ENCODE results near the gene PRF1.

The PRF1 gene

DNA sequence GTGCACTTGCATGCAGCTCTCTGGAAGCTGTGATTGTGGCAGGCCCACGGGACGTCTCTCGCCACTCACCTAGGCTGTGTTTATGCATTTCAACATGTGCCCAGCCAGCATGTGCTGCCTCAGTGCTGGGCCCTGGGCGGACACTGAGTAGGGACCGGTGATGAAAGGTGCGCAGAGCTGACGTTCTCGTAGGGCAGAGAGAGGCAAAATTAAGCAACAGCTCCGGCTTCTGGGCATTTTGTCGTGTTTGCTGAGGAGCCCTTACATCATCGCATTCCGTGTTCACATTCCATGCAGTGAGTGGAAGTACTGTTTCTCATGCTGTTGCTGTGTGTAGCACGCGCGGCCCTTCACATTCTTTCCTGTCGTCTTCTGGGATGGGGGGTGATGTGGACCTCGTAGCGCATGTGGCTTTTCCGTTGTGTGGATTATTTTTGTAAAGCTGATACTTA lies 50.5 kb downstream of the PRF1 start:
- H3K27me3 ChIP-seq (ENCODE audit: insufficient read depth, low read length): no peaks in the 10 kb centered on the region
- H3K4me1 ChIP-seq (ENCODE audit: insufficient read depth, low read length): no peaks in the 10 kb centered on the region
- H3K36me3 ChIP-seq (ENCODE audit: insufficient read depth, low read length): peaks cover 30% of the 10 kb centered on the region
- no peak overlapping the region for H3K4me3 ChIP-seq (ENCODE audit: low read length)
- 97% methylated on average over 19 of the region's 19 CpGs for WGBS
- no peak overlapping the region for H3K27ac ChIP-seq (ENCODE audit: low read depth, low read length)
- no peaks in the 10 kb centered on the region for H3K9me3 ChIP-seq (ENCODE audit: insufficient read depth, low read depth, low read length)
- H3K9ac ChIP-seq (ENCODE audit: low read depth, low read length): no peak overlapping the region

DNA sequence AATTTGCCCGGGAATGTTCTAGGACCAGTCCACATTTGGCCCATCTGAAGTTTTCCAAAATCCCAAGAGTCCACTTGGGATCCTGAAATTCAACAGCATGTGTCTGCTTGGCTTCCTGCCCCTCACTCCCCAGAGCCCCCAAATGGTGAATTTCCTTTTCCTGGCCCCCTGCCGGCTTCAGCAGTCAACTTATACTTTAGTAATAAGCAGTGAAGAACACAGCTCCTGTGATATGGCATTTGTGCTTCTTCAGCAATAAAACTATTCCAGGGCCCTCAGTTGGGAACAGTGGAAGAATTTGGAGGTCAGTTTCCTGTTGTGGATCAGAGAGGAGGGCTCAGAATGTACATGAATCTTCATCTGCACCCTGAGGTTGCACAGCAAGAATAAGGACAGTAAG lies 51.1 kb downstream of the PRF1 start:
- Histone ChIP-seq H3K4me3 (ENCODE audit: low read length) (no peak overlapping the region), H3K27ac (ENCODE audit: low read depth, low read length) (no peak overlapping the region), H3K27me3 (ENCODE audit: insufficient read depth, low read length) (no peaks in the 10 kb centered on the region), H3K36me3 (ENCODE audit: insufficient read depth, low read length) (peaks cover 30% of the 10 kb centered on the region), H3K4me1 (ENCODE audit: insufficient read depth, low read length) (no peaks in the 10 kb centered on the region), H3K9me3 (ENCODE audit: insufficient read depth, low read depth, low read length) (no peaks in the 10 kb centered on the region), H3K9ac (ENCODE audit: low read depth, low read length) (no peak overlapping the region)
- WGBS: 98% methylated on average over 2 of the region's 2 CpGs

DNA sequence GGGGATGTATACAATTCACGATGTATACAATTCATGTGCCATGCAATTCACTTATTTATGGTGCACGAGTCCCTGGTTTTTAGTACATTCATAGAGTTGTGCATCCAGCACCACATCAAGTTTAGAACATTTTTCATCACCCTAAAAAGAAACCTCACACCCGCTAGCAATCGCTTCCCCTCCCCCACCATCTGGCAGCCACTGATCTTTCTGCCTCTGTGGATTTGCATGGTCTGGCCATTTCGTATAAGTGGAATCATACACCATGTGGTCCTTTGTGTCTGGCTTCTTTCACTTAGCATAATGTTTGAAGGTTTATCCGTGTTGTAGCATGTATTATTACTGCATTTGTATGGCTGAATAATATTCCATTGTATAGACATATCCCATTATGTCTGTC lies 52.1 kb downstream of the PRF1 start:
- Histone ChIP-seq H3K36me3 (ENCODE audit: insufficient read depth, low read length) (peaks cover 30% of the 10 kb centered on the region), H3K4me3 (ENCODE audit: low read length) (no peak overlapping the region), H3K27ac (ENCODE audit: low read depth, low read length) (no peak overlapping the region), H3K9me3 (ENCODE audit: insufficient read depth, low read depth, low read length) (no peaks in the 10 kb centered on the region), H3K4me1 (ENCODE audit: insufficient read depth, low read length) (no peaks in the 10 kb centered on the region), H3K27me3 (ENCODE audit: insufficient read depth, low read length) (no peaks in the 10 kb centered on the region), H3K9ac (ENCODE audit: low read depth, low read length) (no peak overlapping the region)
- WGBS: 93% methylated on average over 6 of the region's 6 CpGs

DNA sequence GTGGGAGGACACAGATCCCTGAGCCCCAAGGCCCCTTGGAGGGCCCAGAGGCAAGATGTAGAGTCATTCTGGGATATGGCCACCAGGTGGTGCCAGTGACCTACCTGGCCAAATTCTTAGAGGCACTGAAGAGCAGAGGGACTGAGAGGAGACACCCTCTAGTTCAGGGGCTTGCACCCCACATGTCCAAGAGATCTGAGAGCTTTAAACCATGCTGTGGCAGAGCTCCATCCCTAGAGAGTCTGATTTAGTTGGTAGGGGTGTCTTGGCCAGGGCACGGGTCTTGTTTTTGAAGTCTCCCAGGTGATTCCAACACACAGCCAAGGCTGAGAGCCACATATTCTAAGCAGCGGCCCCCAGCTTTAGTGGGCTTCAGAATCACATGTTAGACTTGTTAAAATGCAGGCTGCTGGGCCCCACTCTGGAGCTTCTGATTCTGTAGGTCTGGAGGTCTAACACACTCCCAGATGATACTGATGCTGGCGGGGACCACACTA lies 52.5 kb downstream of the PRF1 start:
- no peak overlapping the region for H3K27ac ChIP-seq (ENCODE audit: low read depth, low read length)
- H3K9ac ChIP-seq (ENCODE audit: low read depth, low read length): no peak overlapping the region
- no peaks in the 10 kb centered on the region for H3K27me3 ChIP-seq (ENCODE audit: insufficient read depth, low read length)
- no peak overlapping the region for H3K4me3 ChIP-seq (ENCODE audit: low read length)
- H3K9me3 ChIP-seq (ENCODE audit: insufficient read depth, low read depth, low read length): no peaks in the 10 kb centered on the region
- H3K36me3 ChIP-seq (ENCODE audit: insufficient read depth, low read length): peaks cover 30% of the 10 kb centered on the region
- WGBS: 93% methylated on average over 3 of the region's 3 CpGs
- no peaks in the 10 kb centered on the region for H3K4me1 ChIP-seq (ENCODE audit: insufficient read depth, low read length)

DNA sequence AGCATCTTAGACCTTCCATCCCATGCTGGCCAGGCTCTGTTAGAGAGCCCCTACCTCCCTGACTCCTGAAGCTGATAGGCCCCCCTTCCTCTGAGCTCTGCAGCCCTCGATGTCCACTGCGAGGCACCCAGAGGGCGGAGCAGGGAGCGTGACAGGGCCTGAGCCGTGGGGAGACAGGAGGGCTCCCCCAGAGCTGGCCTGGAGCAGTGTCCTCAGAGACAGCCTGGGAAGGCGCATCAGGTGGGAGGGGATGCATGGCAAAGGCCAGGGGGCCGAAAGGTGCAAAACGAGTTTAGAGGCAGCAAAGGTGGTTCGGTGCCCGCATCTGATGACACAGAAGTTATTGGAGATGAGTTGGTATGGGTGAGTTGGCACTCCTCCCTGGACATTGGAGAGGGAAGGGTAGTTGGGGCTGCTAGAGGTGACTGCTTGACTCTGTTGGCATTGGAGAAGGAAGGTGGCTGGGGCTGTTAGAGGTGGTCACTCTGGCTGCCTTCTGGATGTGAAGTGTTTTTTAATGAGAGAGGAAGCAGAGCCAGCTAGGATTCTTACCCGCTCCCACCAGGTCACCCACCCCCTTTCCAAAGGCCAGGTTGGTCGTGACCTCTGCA lies 53.1 kb downstream of the PRF1 start:
- Histone ChIP-seq H3K27me3 (ENCODE audit: insufficient read depth, low read length) (no peaks in the 10 kb centered on the region), H3K9ac (ENCODE audit: low read depth, low read length) (no peak overlapping the region), H3K9me3 (ENCODE audit: insufficient read depth, low read depth, low read length) (no peaks in the 10 kb centered on the region), H3K4me1 (ENCODE audit: insufficient read depth, low read length) (no peaks in the 10 kb centered on the region), H3K4me3 (ENCODE audit: low read length) (no peak overlapping the region), H3K36me3 (ENCODE audit: insufficient read depth, low read length) (peaks cover 30% of the 10 kb centered on the region), H3K27ac (ENCODE audit: low read depth, low read length) (no peak overlapping the region)
- WGBS: 85% methylated on average over 12 of the region's 12 CpGs
